Stimulated activated CD4-positive, alpha-beta T cell treated with anti-CD3 and anti-CD28 coated beads, Interleukin-4, amount 100 ng/mL, for 4 hours (primary cell): ENCODE data around the gene SYNPR.

Source experiments
- DNase-seq, 2 experiments: peaks; one replicate each; pipeline ENCODE4 v3.0.0-alpha.2; 2020

Gene SYNPR

GRCh38 chr3:63386568-63386967 is 108.5 kb downstream of the SYNPR start:
- no peak for DNase-seq

GRCh38 chr3:63387568-63387967 is 109.5 kb downstream of the SYNPR start:
- no peak for DNase-seq

- no peak for DNase-seq
These were observed 112.7 kb downstream of the SYNPR start for GRCh38 chr3:63390710-63391230.

GRCh38 chr3:63395960-63396359 is 117.9 kb downstream of the SYNPR start:
- DNase-seq: no peak

- no peak for DNase-seq
These were observed 122.2 kb downstream of the SYNPR start for GRCh38 chr3:63400246-63400860.

- DNase-seq: no peak
These were observed 127.8 kb downstream of the SYNPR start for GRCh38 chr3:63405882-63406281.

- no peak for DNase-seq
These were observed 135.4 kb downstream of the SYNPR start for GRCh38 chr3:63413523-63413922.

- no peak for DNase-seq
These were observed 136.5 kb downstream of the SYNPR start for GRCh38 chr3:63414607-63415006.

GRCh38 chr3:63429905-63430304 is 151.8 kb downstream of the SYNPR start:
- DNase-seq: no peak

- no peak for DNase-seq
These were observed 152.8 kb downstream of the SYNPR start for GRCh38 chr3:63430875-63431274.

GRCh38 chr3:63437858-63438257 is 159.8 kb downstream of the SYNPR start:
- DNase-seq: no peak

GRCh38 chr3:63438826-63439371 is 160.8 kb downstream of the SYNPR start:
- DNase-seq: no peak

GRCh38 chr3:63441262-63441661 is 163.2 kb downstream of the SYNPR start:
- DNase-seq: no peak

GRCh38 chr3:63442918-63443317 is 164.8 kb downstream of the SYNPR start:
- no peak for DNase-seq

- no peak for DNase-seq
These were observed 171.9 kb downstream of the SYNPR start for GRCh38 chr3:63450023-63450422.

GRCh38 chr3:63450634-63451363 is 172.7 kb downstream of the SYNPR start:
- DNase-seq: no peak

GRCh38 chr3:63456901-63457300 is 178.8 kb downstream of the SYNPR start:
- DNase-seq: no peak

GRCh38 chr3:63458405-63458804 is 180.3 kb downstream of the SYNPR start:
- no peak for DNase-seq

GRCh38 chr3:63462732-63463131 is 184.6 kb downstream of the SYNPR start:
- DNase-seq: no peak

GRCh38 chr3:63467392-63467791 is 189.3 kb downstream of the SYNPR start:
- DNase-seq: no peak

GRCh38 chr3:63470745-63471144 is 192.6 kb downstream of the SYNPR start:
- DNase-seq: no peak

- DNase-seq: no peak
These were observed 193.7 kb downstream of the SYNPR start for GRCh38 chr3:63471781-63472180.

- no peak for DNase-seq
These were observed 195.6 kb downstream of the SYNPR start for GRCh38 chr3:63473641-63474166.
